Measurements from ENCODE around the gene SLC39A3.

DNA sequence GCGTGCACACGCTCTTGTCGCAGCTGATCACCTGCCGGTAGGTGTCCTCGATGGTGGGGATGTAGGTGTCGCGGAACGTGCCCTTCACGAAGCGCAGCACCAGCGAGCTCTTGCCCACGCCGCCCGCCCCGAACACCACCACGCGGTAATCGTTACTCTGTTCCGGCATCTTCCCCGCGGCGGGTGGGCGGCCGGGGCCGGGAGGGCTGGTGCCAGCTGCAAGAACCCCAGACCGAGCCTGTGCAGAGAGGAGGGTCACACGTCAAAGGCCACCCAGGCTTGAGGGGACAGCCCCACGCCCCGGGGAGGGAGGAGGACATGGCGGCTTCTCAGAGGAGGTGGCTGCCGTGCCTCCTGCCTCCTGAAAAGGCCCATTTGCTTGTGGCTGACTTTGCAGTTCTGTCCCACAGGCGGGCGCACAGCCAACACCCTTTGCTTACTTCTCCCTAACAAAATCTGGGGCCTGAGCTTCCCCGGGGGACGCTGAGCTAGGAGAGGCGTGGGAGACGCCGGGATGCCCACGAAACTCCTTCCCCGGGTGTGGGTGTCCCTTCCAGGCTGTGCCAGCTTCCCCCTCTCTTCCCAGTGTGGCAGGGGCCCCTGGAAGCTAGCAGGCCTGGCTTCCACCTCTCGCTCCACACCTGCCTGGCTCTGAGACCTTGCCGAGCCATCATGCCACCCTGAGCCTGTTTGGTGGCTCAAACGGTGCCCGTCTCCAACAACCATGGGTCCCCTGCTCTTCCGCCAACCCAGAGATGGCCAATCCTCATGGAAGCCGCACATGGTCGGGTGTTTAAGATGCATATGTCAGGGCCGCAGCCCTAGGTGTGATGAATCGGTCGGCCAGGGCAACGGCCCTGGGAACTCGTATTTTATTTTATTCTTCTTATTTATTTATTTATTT, 21.9 kb downstream of the SLC39A3 start:
- TF ChIP-seq, protein P1, sequence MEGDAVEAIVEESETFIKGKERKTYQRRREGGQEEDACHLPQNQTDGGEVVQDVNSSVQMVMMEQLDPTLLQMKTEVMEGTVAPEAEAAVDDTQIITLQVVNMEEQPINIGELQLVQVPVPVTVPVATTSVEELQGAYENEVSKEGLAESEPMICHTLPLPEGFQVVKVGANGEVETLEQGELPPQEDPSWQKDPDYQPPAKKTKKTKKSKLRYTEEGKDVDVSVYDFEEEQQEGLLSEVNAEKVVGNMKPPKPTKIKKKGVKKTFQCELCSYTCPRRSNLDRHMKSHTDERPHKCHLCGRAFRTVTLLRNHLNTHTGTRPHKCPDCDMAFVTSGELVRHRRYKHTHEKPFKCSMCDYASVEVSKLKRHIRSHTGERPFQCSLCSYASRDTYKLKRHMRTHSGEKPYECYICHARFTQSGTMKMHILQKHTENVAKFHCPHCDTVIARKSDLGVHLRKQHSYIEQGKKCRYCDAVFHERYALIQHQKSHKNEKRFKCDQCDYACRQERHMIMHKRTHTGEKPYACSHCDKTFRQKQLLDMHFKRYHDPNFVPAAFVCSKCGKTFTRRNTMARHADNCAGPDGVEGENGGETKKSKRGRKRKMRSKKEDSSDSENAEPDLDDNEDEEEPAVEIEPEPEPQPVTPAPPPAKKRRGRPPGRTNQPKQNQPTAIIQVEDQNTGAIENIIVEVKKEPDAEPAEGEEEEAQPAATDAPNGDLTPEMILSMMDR (IDR thresholded peaks at IDR 0.05; ENCODE audit: low read length): no peak
- TF ChIP-seq EZH2 (IDR thresholded peaks at IDR 0.05; ENCODE audit: borderline replicate concordance, low read length): no peak

Data from OCI-LY1 (cell line).